Endothelial cell of umbilical vein (primary cell): ENCODE data around the gene ZNF835.

Experiments
- EZH2 ChIP-seq: IDR thresholded peaks from 2 replicates; pipeline ENCODE4 v1.6.1; 2012; ENCODE audit warnings: borderline replicate concordance, low read depth, mild to moderate bottlenecking, moderate library complexity, low read length, inconsistent platforms; ENCODE audit not compliant: severe bottlenecking
- FOS ChIP-seq: IDR thresholded peaks from 2 replicates; pipeline ENCODE4 v1.6.1; 2011; ENCODE audit warnings: mild to moderate bottlenecking, low read length, moderate library complexity, borderline replicate concordance; ENCODE audit not compliant: insufficient read depth
- GATA2 ChIP-seq: IDR thresholded peaks from 2 replicates; pipeline ENCODE4 v1.7.0; 2011; ENCODE audit warnings: low read depth, mild to moderate bottlenecking, moderate library complexity, mixed read lengths, low read length; ENCODE audit not compliant: insufficient read length, insufficient read depth
- JUN ChIP-seq: IDR thresholded peaks from 2 replicates; pipeline ENCODE4 v1.6.1; 2011; ENCODE audit warnings: borderline replicate concordance, low read depth; ENCODE audit not compliant: insufficient read length, insufficient read depth
- MAX ChIP-seq: IDR thresholded peaks from 2 replicates; pipeline ENCODE4 v1.6.1; 2011; ENCODE audit not compliant: insufficient read depth, insufficient read length
- MYC ChIP-seq: IDR thresholded peaks from one replicate; pipeline ENCODE4 v1.6.1; 2011; ENCODE audit warnings: mild to moderate bottlenecking, low read depth, low read length
- POLR2A ChIP-seq: IDR thresholded peaks from 2 replicates; pipeline ENCODE4 v1.6.1; 2012; ENCODE audit warnings: low read depth, mild to moderate bottlenecking, control low read depth, low read length
- POLR2AphosphoS5 ChIP-seq: IDR thresholded peaks from 2 replicates; pipeline ENCODE4 v1.6.1; 2012; ENCODE audit warnings: low read depth, mild to moderate bottlenecking, control low read depth, low read length, moderate library complexity; ENCODE audit not compliant: insufficient read depth
- TF ChIP-seq, protein P1 (sequence below), 2 donors: IDR thresholded peaks; 1 replicate in 1 of 2; 2 replicates in 1 of 2; pipeline ENCODE4 v1.5.1; 2011; ENCODE audit warnings: low read length in 2 of 2, mild to moderate bottlenecking in 2 of 2, moderate library complexity in 2 of 2, control low read depth in 1 of 2, inconsistent platforms in 1 of 2, low read depth in 1 of 2; ENCODE audit not compliant: insufficient read depth in 1 of 2; ENCODE audit errors: extremely low read depth in 1 of 2

DNA sequence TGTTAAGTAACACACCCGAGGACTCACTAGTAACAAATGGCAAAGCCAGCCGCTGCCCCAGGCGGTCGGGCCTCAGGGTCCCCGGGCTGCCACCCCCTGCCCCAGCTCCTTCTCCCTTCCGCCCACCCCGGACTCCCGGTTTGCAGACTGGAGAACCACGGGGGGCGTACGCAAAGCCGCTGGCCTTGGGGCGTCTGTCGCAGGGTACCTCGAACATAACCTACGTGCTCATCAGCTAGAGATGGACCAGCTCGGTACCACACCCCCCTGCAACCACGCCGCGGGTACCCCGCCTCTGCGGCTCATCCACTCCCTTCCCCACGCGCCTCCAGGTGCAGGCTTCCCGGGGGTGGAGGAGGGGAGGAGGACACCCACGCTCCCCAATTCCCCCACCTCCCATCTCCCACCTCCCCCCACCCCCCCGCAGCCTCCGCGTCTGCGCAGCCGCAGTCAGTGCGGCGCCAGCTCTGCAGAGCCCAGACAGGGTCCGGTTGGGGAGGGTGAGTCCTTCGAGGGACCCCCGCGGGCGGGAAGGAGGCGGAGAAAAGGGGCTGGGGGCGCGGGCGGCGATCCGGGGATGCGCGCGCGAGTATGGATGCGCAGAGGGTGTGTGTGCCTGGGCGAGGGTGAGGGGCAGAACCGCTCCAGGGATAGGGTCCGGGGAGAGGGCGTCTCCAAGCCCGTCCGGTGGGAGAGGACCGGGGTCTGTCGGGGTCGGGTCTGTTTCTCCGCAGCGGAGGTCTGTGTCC is 28.7 kb downstream of the ZNF835 start, which contains the start of gene SMIM17:
- TF ChIP-seq, protein P1, sequence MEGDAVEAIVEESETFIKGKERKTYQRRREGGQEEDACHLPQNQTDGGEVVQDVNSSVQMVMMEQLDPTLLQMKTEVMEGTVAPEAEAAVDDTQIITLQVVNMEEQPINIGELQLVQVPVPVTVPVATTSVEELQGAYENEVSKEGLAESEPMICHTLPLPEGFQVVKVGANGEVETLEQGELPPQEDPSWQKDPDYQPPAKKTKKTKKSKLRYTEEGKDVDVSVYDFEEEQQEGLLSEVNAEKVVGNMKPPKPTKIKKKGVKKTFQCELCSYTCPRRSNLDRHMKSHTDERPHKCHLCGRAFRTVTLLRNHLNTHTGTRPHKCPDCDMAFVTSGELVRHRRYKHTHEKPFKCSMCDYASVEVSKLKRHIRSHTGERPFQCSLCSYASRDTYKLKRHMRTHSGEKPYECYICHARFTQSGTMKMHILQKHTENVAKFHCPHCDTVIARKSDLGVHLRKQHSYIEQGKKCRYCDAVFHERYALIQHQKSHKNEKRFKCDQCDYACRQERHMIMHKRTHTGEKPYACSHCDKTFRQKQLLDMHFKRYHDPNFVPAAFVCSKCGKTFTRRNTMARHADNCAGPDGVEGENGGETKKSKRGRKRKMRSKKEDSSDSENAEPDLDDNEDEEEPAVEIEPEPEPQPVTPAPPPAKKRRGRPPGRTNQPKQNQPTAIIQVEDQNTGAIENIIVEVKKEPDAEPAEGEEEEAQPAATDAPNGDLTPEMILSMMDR (IDR thresholded peaks at IDR 0.05; ENCODE audit: extremely low read depth in 1 of 2, insufficient read depth in 1 of 2, low read depth in 1 of 2, low read length in 2 of 2) = no peak
- TF ChIP-seq FOS (no peak), POLR2AphosphoS5 (no peak), JUN (no peak), POLR2A (no peak), MYC (no peak), EZH2 (no peak), MAX (no peak), GATA2 (no peak)
